Endothelial cell of umbilical vein (primary cell): ENCODE measurements around the gene BRICD5. TPM values are rescaled to one million over a fixed set of nuclear protein-coding genes. Genes with fewer than 3 reads are reported as not detected.

Experiments used
- BruUV-seq: library from RNA; stranded (reverse); fragments of 400-500 nt; replicated peaks from 2 replicates; lab custom pipeline; 2021; lab: Mats Ljungman, UMichigan
- CTCF ChIA-PET: fragments of 300-600, 350-600 bp; sonication (Branson Sonifier 250); formaldehyde crosslinking; loops from one replicate; lab custom pipeline; 2021; ENCODE audit warnings: antibody characterized with exemption, inconsistent platforms; lab: Charles Lee
- POLR2A ChIA-PET: fragments of 300-600, 350-600 bp; sonication (Branson Sonifier 250); formaldehyde crosslinking; loops from one replicate; lab custom pipeline; 2021; ENCODE audit warnings: antibody characterized with exemption, inconsistent platforms; lab: Charles Lee
- DNase-seq: peaks from one replicate; pipeline ENCODE4 v3.0.0-alpha.2; 2011; ENCODE audit warnings: low read depth, low spot score
- FAIRE-seq: peaks from 2 replicates; lab custom pipeline; 2011; peaks lifted over from hg19 to GRCh38; lab: Jason Lieb, UNC
- H2AFZ ChIP-seq: 2 replicates; pipeline ENCODE4 v1.6.0; 2012; ENCODE audit warnings: low read depth, low read length, control low read depth, inconsistent platforms
- H3K27ac ChIP-seq: 2 replicates; pipeline ENCODE4 v1.5.1; 2011; ENCODE audit warnings: low read depth, mild to moderate bottlenecking, control low read depth, low read length, moderate library complexity; ENCODE audit not compliant: insufficient read depth
- H3K27me3 ChIP-seq, 2 experiments: 2 replicates each; pipeline versions ENCODE4 v1.6.0 to v1.6.1; 2011; ENCODE audit warnings: low read length in 2 of 2, mixed read lengths in 1 of 2; ENCODE audit not compliant: control insufficient read depth in 2 of 2, insufficient read depth in 2 of 2
- H3K36me3 ChIP-seq, 2 experiments: 2 replicates in 1 of 2; 3 replicates in 1 of 2; pipeline ENCODE4 v1.5.1; 2011; ENCODE audit warnings: low read length in 2 of 2, mild to moderate bottlenecking in 1 of 2, moderate library complexity in 1 of 2; ENCODE audit not compliant: control insufficient read depth in 2 of 2, insufficient read depth in 2 of 2; ENCODE audit errors: extremely low read depth in 1 of 2
- H3K4me1 ChIP-seq: 3 replicates; pipeline ENCODE4 v1.5.1; 2011; ENCODE audit warnings: mild to moderate bottlenecking, low read length; ENCODE audit not compliant: control insufficient read depth, insufficient read depth; ENCODE audit errors: extremely low read depth
- H3K4me2 ChIP-seq: 2 replicates; pipeline ENCODE4 v1.6.1; 2011; ENCODE audit warnings: low read length, control low read depth, mixed read lengths; ENCODE audit not compliant: insufficient read depth
- H3K4me3 ChIP-seq, 3 experiments: fragments of 200-600 bp in 1 of 3; sonication (generic), shearing (Covaris generic) in 1 of 3; replicated peaks in 1 of 3; 2 replicates each; pipeline ENCODE4 v1.5.1; 2011 to 2016; ENCODE audit warnings: control low read depth in 3 of 3, low read length in 3 of 3, mild to moderate bottlenecking in 2 of 3, inconsistent platforms in 1 of 3, low read depth in 1 of 3, moderate library complexity in 1 of 3; ENCODE audit not compliant: insufficient read depth in 1 of 3
- H3K79me2 ChIP-seq: 2 replicates; pipeline ENCODE4 v1.6.0; 2012; ENCODE audit warnings: low read length, inconsistent platforms; ENCODE audit not compliant: control insufficient read depth, insufficient read depth
- H3K9ac ChIP-seq: replicated peaks from 2 replicates; pipeline ENCODE3; 2011; ENCODE audit warnings: low read length, control low read depth; ENCODE audit not compliant: insufficient read depth; ENCODE audit errors: extremely low read depth
- H3K9me1 ChIP-seq: replicated peaks from 3 replicates; pipeline ENCODE4 v1.6.0; 2011; ENCODE audit warnings: mild to moderate bottlenecking, low read length; ENCODE audit not compliant: control insufficient read depth, insufficient read depth; ENCODE audit errors: extremely low read depth
- H3K9me3 ChIP-seq: replicated peaks from 2 replicates; pipeline ENCODE4 v1.5.1; 2012; ENCODE audit warnings: low read length, inconsistent platforms; ENCODE audit not compliant: control insufficient read depth, insufficient read depth
- H4K20me1 ChIP-seq: replicated peaks from 2 replicates; pipeline ENCODE3; 2011; ENCODE audit warnings: mild to moderate bottlenecking, low read length; ENCODE audit not compliant: control insufficient read depth, insufficient read depth; ENCODE audit errors: extremely low read depth
- CTCF ChIP-seq, 2 donors: IDR thresholded peaks; 1 replicate in 1 of 2; 2 replicates in 1 of 2; pipeline ENCODE4 v1.5.1; 2011; ENCODE audit warnings: low read length in 2 of 2, mild to moderate bottlenecking in 2 of 2, moderate library complexity in 2 of 2, control low read depth in 1 of 2, inconsistent platforms in 1 of 2, low read depth in 1 of 2; ENCODE audit not compliant: insufficient read depth in 1 of 2; ENCODE audit errors: extremely low read depth in 1 of 2
- EZH2 ChIP-seq: IDR thresholded peaks from 2 replicates; pipeline ENCODE4 v1.6.1; 2012; ENCODE audit warnings: borderline replicate concordance, low read depth, mild to moderate bottlenecking, moderate library complexity, low read length, inconsistent platforms; ENCODE audit not compliant: severe bottlenecking
- FOS ChIP-seq: IDR thresholded peaks from 2 replicates; pipeline ENCODE4 v1.6.1; 2011; ENCODE audit warnings: mild to moderate bottlenecking, low read length, moderate library complexity, borderline replicate concordance; ENCODE audit not compliant: insufficient read depth
- GATA2 ChIP-seq: IDR thresholded peaks from 2 replicates; pipeline ENCODE4 v1.7.0; 2011; ENCODE audit warnings: low read depth, mild to moderate bottlenecking, moderate library complexity, mixed read lengths, low read length; ENCODE audit not compliant: insufficient read length, insufficient read depth
- JUN ChIP-seq: IDR thresholded peaks from 2 replicates; pipeline ENCODE4 v1.6.1; 2011; ENCODE audit warnings: borderline replicate concordance, low read depth; ENCODE audit not compliant: insufficient read length, insufficient read depth
- MAX ChIP-seq: IDR thresholded peaks from 2 replicates; pipeline ENCODE4 v1.6.1; 2011; ENCODE audit not compliant: insufficient read depth, insufficient read length
- MYC ChIP-seq: IDR thresholded peaks from one replicate; pipeline ENCODE4 v1.6.1; 2011; ENCODE audit warnings: mild to moderate bottlenecking, low read depth, low read length
- POLR2A ChIP-seq: IDR thresholded peaks from 2 replicates; pipeline ENCODE4 v1.6.1; 2012; ENCODE audit warnings: low read depth, mild to moderate bottlenecking, control low read depth, low read length
- POLR2AphosphoS5 ChIP-seq: IDR thresholded peaks from 2 replicates; pipeline ENCODE4 v1.6.1; 2012; ENCODE audit warnings: low read depth, mild to moderate bottlenecking, control low read depth, low read length, moderate library complexity; ENCODE audit not compliant: insufficient read depth
- dilution Hi-C: fragments of 300-500 bp; cut with MboI; formaldehyde crosslinking; loops from one replicate; pipeline ENCODE4 v1.15.0; 2019; ENCODE audit warnings: low sequenced_read_pairs; ENCODE audit not compliant: extremely low pct_ligation_motif_present
- intact Hi-C: fragments of 100-400 bp; cut with micrococcal nuclease; formaldehyde crosslinking; loops from one replicate; pipeline ENCODE4 v1.10.0; 2022
- polyA plus RNA-seq, 4 experiments: library from polyadenylated mRNA; depleted of rRNA in 3 of 4; stranded (reverse) in 3 of 4; unstranded in 1 of 4; fragments of >200 nt; gene quantifications; 2 replicates each; pipeline versions ENCODE4 v1.2.1 to v1.2.3, GENCODE V29; 2011 to 2012; ENCODE audit warnings: missing spikeins in 1 of 4
- total RNA-seq: library from RNA; stranded (reverse); gene quantifications from 2 replicates; pipeline ENCODE4 v1.2.3, GENCODE V29; 2021

The BRICD5 gene
- total and polyA plus RNA-seq, 2 donors (not counting 3 experiments of a cell fraction or from before 2014, with no cell fraction given) = 5.6 to 8.4 TPM

- Histone ChIP-seq H3K79me2 (no peaks in the 10 kb centered on the region), H3K9me3 (no peaks in the 10 kb centered on the region), H3K4me1 (peaks cover 10% of the 10 kb centered on the region), H3K4me2 (no peak overlapping the region), H2AFZ (no peak overlapping the region), H4K20me1 (no peaks in the 10 kb centered on the region), H3K27ac (no peak overlapping the region), H3K9ac (no peak overlapping the region), H3K4me3 (no peak overlapping the region), H3K36me3 (peaks cover 8 to 24% of the 10 kb centered on the region in 2 experiments), H3K9me1 (no peaks in the 10 kb centered on the region), H3K27me3 (peaks cover 5 to 18% of the 10 kb centered on the region in 2 experiments)
- dilution Hi-C loops = no loop called here
- FAIRE-seq = no peak
- ChIA-PET CTCF (interaction anchor here (1.2 kb wide), 2 partner anchors 13 to 262 kb away, joined by 6 read pairs; partner anchors contain the start of gene ECI1), POLR2A (no interaction called here)
- BruUV-seq = no TSS peak
- no peak for TF ChIP-seq MAX
- TF ChIP-seq POLR2AphosphoS5 = peak; percentile 9
- no peak for DNase-seq
- intact Hi-C loops = no loop called here
These were observed 28.4 kb upstream of the BRICD5 start for GRCh38 chr16:2238838-2239675.

- H3K4me1 ChIP-seq = peaks cover 10% of the 10 kb centered on the region
- dilution Hi-C loops (no loop called here), intact Hi-C loops (no loop called here)
- peaks cover 5 to 25% of the 10 kb centered on the region in 2 experiments for H3K36me3 ChIP-seq
- no peaks in the 10 kb centered on the region for H3K9me1 ChIP-seq
- no peak overlapping the region for H3K4me2 ChIP-seq
- no peaks in the 10 kb centered on the region for H4K20me1 ChIP-seq
- no peak overlapping the region for H3K27ac ChIP-seq
- FAIRE-seq (no peak), DNase-seq (no peak)
- BruUV-seq = no TSS peak
- ChIA-PET POLR2A (no interaction called here), CTCF (interaction anchor here (1.2 to 2.4 kb wide), 3 partner anchors 13 to 263 kb away, joined by 6 to 11 read pairs (median 6); partner anchors contain the start of gene ECI1)
- peaks cover 5 to 18% of the 10 kb centered on the region in 2 experiments for H3K27me3 ChIP-seq
- H3K9me3 ChIP-seq = no peaks in the 10 kb centered on the region
- H3K79me2 ChIP-seq = no peaks in the 10 kb centered on the region
- no peak overlapping the region for H2AFZ ChIP-seq
- no peak overlapping the region for H3K4me3 ChIP-seq
- TF ChIP-seq FOS (no peak), POLR2AphosphoS5 (no peak), MAX (no peak), CTCF (IDR thresholded peaks at IDR 0.05; ENCODE audit: extremely low read depth in 1 of 2, insufficient read depth in 1 of 2, low read depth in 1 of 2, low read length in 2 of 2) (no peak), MYC (no peak), GATA2 (no peak), POLR2A (no peak), EZH2 (no peak), JUN (no peak)
- H3K9ac ChIP-seq = no peak overlapping the region
These were observed 27.6 kb upstream of the BRICD5 start for GRCh38 chr16:2238150-2238837.
